Ovary (tissue), 3 donors: ENCODE data around the gene PBRM1.

ENCODE experiments used
- EP300 ChIP-seq: sonication (generic); formaldehyde crosslinking; IDR thresholded peaks from one replicate; pipeline ENCODE4 v1.6.1; 2017; ENCODE audit warnings: antibody characterized with exemption
- POLR2A ChIP-seq: fragments of 450-650 bp; IDR thresholded peaks from one replicate; pipeline ENCODE4 v1.6.1; 2017; ENCODE audit warnings: antibody characterized with exemption, mild to moderate bottlenecking, moderate library complexity
- TF ChIP-seq, protein P1 (sequence below), 3 donors: fragments of 450-650 bp in 2 of 3; fragments of 200-600 bp in 1 of 3; IDR thresholded peaks; one replicate each; pipeline versions ENCODE4 v1.5.1 to v1.8.0; 2016 to 2022; ENCODE audit warnings: antibody characterized with exemption in 3 of 3, mild to moderate bottlenecking in 1 of 3
- donor health status: DM: no; HTN: no; CAD: no.

DNA sequence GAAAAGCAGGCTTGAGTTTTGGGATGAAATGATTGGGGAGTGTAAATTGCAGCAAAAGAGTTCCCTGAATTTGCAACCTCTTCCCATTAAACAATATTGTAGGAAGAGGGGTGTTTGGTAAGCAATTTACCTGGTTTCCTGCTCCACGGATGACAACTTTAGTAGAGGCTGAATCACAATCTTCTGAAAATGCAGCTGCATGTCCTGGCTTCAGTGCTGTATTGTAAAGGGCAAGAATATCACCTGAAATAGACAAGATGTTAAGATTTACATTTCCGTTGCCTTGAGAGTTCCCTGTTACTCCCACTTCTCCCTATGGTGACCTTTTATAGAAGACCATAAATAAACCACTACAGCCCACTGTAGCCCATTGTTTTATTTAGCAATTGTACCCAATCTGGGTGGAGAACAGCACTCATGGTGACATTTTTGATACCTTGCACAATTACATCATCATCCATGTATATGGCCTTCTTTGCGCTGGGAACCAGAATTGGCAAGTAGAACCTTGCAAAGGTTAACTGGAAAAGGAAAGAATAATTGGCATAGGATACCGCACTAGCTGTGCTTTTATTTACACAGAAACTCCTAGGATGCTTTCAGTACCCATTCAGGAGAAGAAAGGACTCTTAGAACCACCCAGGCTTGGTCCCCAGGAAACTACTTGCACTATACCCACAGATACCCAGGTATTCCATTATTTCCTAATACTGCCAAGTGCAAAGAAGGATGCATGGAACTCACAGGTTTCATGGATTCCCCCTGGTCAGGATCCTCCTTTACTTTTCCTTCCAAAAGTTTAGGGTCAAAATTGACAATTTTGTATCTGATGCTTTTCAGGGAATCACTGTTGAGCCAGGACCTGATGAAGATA lies 10.3 kb upstream of the PBRM1 start:
- TF ChIP-seq POLR2A (no peak), EP300 (no peak)
- TF ChIP-seq, protein P1, sequence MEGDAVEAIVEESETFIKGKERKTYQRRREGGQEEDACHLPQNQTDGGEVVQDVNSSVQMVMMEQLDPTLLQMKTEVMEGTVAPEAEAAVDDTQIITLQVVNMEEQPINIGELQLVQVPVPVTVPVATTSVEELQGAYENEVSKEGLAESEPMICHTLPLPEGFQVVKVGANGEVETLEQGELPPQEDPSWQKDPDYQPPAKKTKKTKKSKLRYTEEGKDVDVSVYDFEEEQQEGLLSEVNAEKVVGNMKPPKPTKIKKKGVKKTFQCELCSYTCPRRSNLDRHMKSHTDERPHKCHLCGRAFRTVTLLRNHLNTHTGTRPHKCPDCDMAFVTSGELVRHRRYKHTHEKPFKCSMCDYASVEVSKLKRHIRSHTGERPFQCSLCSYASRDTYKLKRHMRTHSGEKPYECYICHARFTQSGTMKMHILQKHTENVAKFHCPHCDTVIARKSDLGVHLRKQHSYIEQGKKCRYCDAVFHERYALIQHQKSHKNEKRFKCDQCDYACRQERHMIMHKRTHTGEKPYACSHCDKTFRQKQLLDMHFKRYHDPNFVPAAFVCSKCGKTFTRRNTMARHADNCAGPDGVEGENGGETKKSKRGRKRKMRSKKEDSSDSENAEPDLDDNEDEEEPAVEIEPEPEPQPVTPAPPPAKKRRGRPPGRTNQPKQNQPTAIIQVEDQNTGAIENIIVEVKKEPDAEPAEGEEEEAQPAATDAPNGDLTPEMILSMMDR (IDR thresholded peaks at IDR 0.05), result no peak
